CD4-positive, alpha-beta T cell (primary cell): ENCODE measurements around the gene FMN1. TPM values are rescaled to one million over a fixed set of nuclear protein-coding genes. Genes with fewer than 3 reads are reported as not detected.

Experiments
- ATAC-seq: fragments of 200-7000 bp; cut with Tn5 transposase; one replicate; pipeline ENCODE4 v1.10.0; 2022; ENCODE audit warnings: mild to moderate bottlenecking; ENCODE audit not compliant: poor library complexity
- CTCF ChIA-PET: fragments of 350-600 bp; sonication (Branson Sonifier 250); formaldehyde crosslinking; loops from one replicate; lab custom pipeline; 2021; ENCODE audit warnings: antibody characterized with exemption, inconsistent platforms; lab: Charles Lee
- POLR2A ChIA-PET: fragments of 350-600 bp; sonication (Branson Sonifier 250); formaldehyde crosslinking; loops from one replicate; lab custom pipeline; 2021; ENCODE audit warnings: antibody characterized with exemption, inconsistent platforms; lab: Charles Lee
- DNase-seq, 14 experiments: peaks; one replicate each; pipeline ENCODE4 v3.0.0-alpha.2; 2013 to 2020; ENCODE audit warnings: mixed read lengths in 2 of 14
- H3K27ac ChIP-seq, 2 donors: one replicate each; pipeline versions ENCODE4 v1.5.1 to v1.7.0; 2013; ENCODE audit warnings: low read length in 2 of 2, low read depth in 1 of 2, mild to moderate bottlenecking in 1 of 2
- H3K27me3 ChIP-seq, 2 experiments: 1 replicate in 1 of 2; 2 replicates in 1 of 2; pipeline versions ENCODE4 v1.6.1 to v1.7.0; 2013; ENCODE audit warnings: low read length in 2 of 2, control low read depth in 1 of 2, mild to moderate bottlenecking in 1 of 2, moderate library complexity in 1 of 2; ENCODE audit not compliant: insufficient read depth in 2 of 2, control insufficient read depth in 1 of 2
- H3K36me3 ChIP-seq: one replicate; pipeline ENCODE4 v1.6.1; 2013; ENCODE audit warnings: low read length, control low read depth; ENCODE audit not compliant: insufficient read depth
- H3K4me1 ChIP-seq: one replicate; pipeline ENCODE4 v1.6.1; 2013; ENCODE audit warnings: low read length, control low read depth; ENCODE audit not compliant: insufficient read depth
- H3K4me3 ChIP-seq: one replicate; pipeline ENCODE4 v1.5.1; 2013; ENCODE audit warnings: mild to moderate bottlenecking, low read length, moderate library complexity
- H3K9me3 ChIP-seq, 2 experiments: 1 replicate in 1 of 2; 2 replicates in 1 of 2; pipeline versions ENCODE4 v1.6.1 to v1.7.0; 2013; ENCODE audit warnings: low read length in 2 of 2, mild to moderate bottlenecking in 2 of 2, control low read depth in 1 of 2, moderate library complexity in 1 of 2; ENCODE audit not compliant: control insufficient read depth in 1 of 2, insufficient read depth in 1 of 2
- H3K27ac Mint-ChIP-seq: one replicate; pipeline ENCODE4 v1.8.0; 2020; ENCODE audit warnings: mixed read lengths
- H3K27me3 Mint-ChIP-seq: one replicate; pipeline ENCODE4 v1.8.0; 2021; ENCODE audit warnings: mixed read lengths
- H3K36me3 Mint-ChIP-seq: one replicate; pipeline ENCODE4 v1.8.0; 2021; ENCODE audit warnings: low read depth, mixed read lengths
- H3K4me1 Mint-ChIP-seq: one replicate; pipeline ENCODE4 v1.8.0; 2021; ENCODE audit warnings: low read depth, mixed read lengths
- H3K4me3 Mint-ChIP-seq: one replicate; pipeline ENCODE4 v1.8.0; 2020; ENCODE audit warnings: mild to moderate bottlenecking, mixed read lengths
- H3K9me3 Mint-ChIP-seq: one replicate; pipeline ENCODE4 v1.8.0; 2020; ENCODE audit warnings: mixed read lengths
- CTCF ChIP-seq: fragments of 200-600 bp; IDR thresholded peaks from one replicate; pipeline ENCODE4 v1.8.0; 2022; ENCODE audit warnings: antibody characterized with exemption, mild to moderate bottlenecking
- intact Hi-C, 2 experiments: fragments of 100-400 bp; cut with DNase I in 1 of 2; cut with micrococcal nuclease in 1 of 2; formaldehyde crosslinking; loops; one replicate each; pipeline versions ENCODE4 v1.15.1 to v1.9.0; 2023 to 2025; cut with DNase I, micrococcal nuclease
- total RNA-seq, 174 experiments: library from RNA in 2 of 174; stranded (reverse) in 2 of 174; gene quantifications; one replicate each; pipeline ENCODE4 v1.2.3 and lab custom pipeline; 2021 to 2026

FMN1 gene
- total RNA-seq, 2 experiments from 2014 or later, result 0.39 to 0.55 TPM

GRCh38 chr15:33188159-33188558 is 6.4 kb downstream of the FMN1 start:
- H3K27ac ChIP-seq, result no peak overlapping the region
- POLR2A ChIA-PET, result no interaction called here
- no peaks in the 10 kb centered on the region for H3K36me3 ChIP-seq
- Mint-ChIP-seq H3K27ac (no peak overlapping the region), H3K4me3 (no peak overlapping the region), H3K36me3 (no peaks in the 10 kb centered on the region), H3K4me1 (no peaks in the 10 kb centered on the region), H3K9me3 (no peaks in the 10 kb centered on the region), H3K27me3 (peaks cover 8% of the 10 kb centered on the region)
- no peaks in the 10 kb centered on the region for H3K9me3 ChIP-seq
- H3K27me3 ChIP-seq, result no peaks in the 10 kb centered on the region
- intact Hi-C loops, result loop anchor here in 1 of 2 experiments (5.0 kb wide), 1 partner anchor 61 kb away; no protein-coding TSS in a partner anchor
- no peak for TF ChIP-seq CTCF
- CTCF ChIA-PET, result interaction anchor here (0.6 kb wide), 1 partner anchor 12 kb away, joined by 4 read pairs; no protein-coding TSS in a partner anchor
- H3K4me1 ChIP-seq, result no peaks in the 10 kb centered on the region
- no peak overlapping the region for H3K4me3 ChIP-seq
- no peak for ATAC-seq
- DNase-seq, result no peak

GRCh38 chr15:33183334-33183733 is 11.2 kb downstream of the FMN1 start:
- H3K27me3 Mint-ChIP-seq, result no peaks in the 10 kb centered on the region
- Histone ChIP-seq H3K9me3 (no peaks in the 10 kb centered on the region), H3K27me3 (no peaks in the 10 kb centered on the region), H3K4me1 (no peaks in the 10 kb centered on the region), H3K27ac (no peak overlapping the region), H3K36me3 (no peaks in the 10 kb centered on the region), H3K4me3 (no peak overlapping the region)
- no peaks in the 10 kb centered on the region for H3K4me1 Mint-ChIP-seq
- no peak overlapping the region for H3K4me3 Mint-ChIP-seq
- CTCF ChIA-PET, result no interaction called here
- intact Hi-C loops, result no loop called here
- no peak for TF ChIP-seq CTCF
- POLR2A ChIA-PET, result no interaction called here
- no peak overlapping the region for H3K27ac Mint-ChIP-seq
- H3K36me3 Mint-ChIP-seq, result no peaks in the 10 kb centered on the region
- ATAC-seq, result no peak
- no peaks in the 10 kb centered on the region for H3K9me3 Mint-ChIP-seq
- no peak for DNase-seq

- no peak overlapping the region for H3K4me3 Mint-ChIP-seq
- ATAC-seq, result no peak
- Histone ChIP-seq H3K9me3 (no peaks in the 10 kb centered on the region), H3K4me1 (no peaks in the 10 kb centered on the region), H3K36me3 (no peaks in the 10 kb centered on the region), H3K27me3 (no peaks in the 10 kb centered on the region), H3K27ac (no peak overlapping the region), H3K4me3 (no peak overlapping the region)
- no peak overlapping the region for H3K27ac Mint-ChIP-seq
- H3K27me3 Mint-ChIP-seq, result no peaks in the 10 kb centered on the region
- no peaks in the 10 kb centered on the region for H3K36me3 Mint-ChIP-seq
- DNase-seq, result no peak
- no peaks in the 10 kb centered on the region for H3K9me3 Mint-ChIP-seq
- ChIA-PET CTCF (no interaction called here), POLR2A (no interaction called here)
- no peaks in the 10 kb centered on the region for H3K4me1 Mint-ChIP-seq
- TF ChIP-seq CTCF, result no peak
- intact Hi-C loops, result no loop called here
Measured at GRCh38 chr15:33182926-33183325, 11.6 kb downstream of the FMN1 start.
